ENCODE data around the gene ARRDC4.
A peak's percentile ranks its signal among the peaks of the same experiment; 100 is the strongest.

ARRDC4 gene

GRCh38 chr15:97960364-97961066 is at the start of gene ARRDC4:
TSS of gene ARRDC4 (plus strand) at chr15:97960703. CDS start at chr15:97960862, 159 bp downstream.
- in situ Hi-C loops (cut with HindIII; ENCODE audit: low sequenced_read_pairs), result no loop called here
- H3K4me3 ChIP-seq (ENCODE audit: low read depth, low read length), result peak within 1 kb of the TSS; percentile 85
- TF ChIP-seq CTCF (IDR thresholded peaks at IDR 0.05; ENCODE audit: low read depth, low read length, missing control alignments), result no peak
- DNase-seq (ENCODE audit: low read depth), result peak; percentile 99

GRCh38 chr15:97914711-97915110 is 45.8 kb upstream of the ARRDC4 start:
- in situ Hi-C loops (cut with HindIII; ENCODE audit: low sequenced_read_pairs), result no loop called here
- no peak overlapping the region for H3K4me3 ChIP-seq (ENCODE audit: low read depth, low read length)
- TF ChIP-seq CTCF (IDR thresholded peaks at IDR 0.05; ENCODE audit: low read depth, low read length, missing control alignments), result no peak
- no peak for DNase-seq (ENCODE audit: low read depth)

- no peak for DNase-seq (ENCODE audit: low read depth)
- in situ Hi-C loops (cut with HindIII; ENCODE audit: low sequenced_read_pairs), result no loop called here
- no peak overlapping the region for H3K4me3 ChIP-seq (ENCODE audit: low read depth, low read length)
- no peak for TF ChIP-seq CTCF (IDR thresholded peaks at IDR 0.05; ENCODE audit: low read depth, low read length, missing control alignments)
Measured at GRCh38 chr15:97915261-97915660, 45.2 kb upstream of the ARRDC4 start.

- in situ Hi-C loops (cut with HindIII; ENCODE audit: low sequenced_read_pairs), result no loop called here
- no peak for TF ChIP-seq CTCF (IDR thresholded peaks at IDR 0.05; ENCODE audit: low read depth, low read length, missing control alignments)
- no peak for DNase-seq (ENCODE audit: low read depth)
- no peak overlapping the region for H3K4me3 ChIP-seq (ENCODE audit: low read depth, low read length)
Measured at GRCh38 chr15:97921296-97921865, 39.1 kb upstream of the ARRDC4 start.

- in situ Hi-C loops (cut with HindIII; ENCODE audit: low sequenced_read_pairs), result no loop called here
- DNase-seq (ENCODE audit: low read depth), result no peak
- no peak for TF ChIP-seq CTCF (IDR thresholded peaks at IDR 0.05; ENCODE audit: low read depth, low read length, missing control alignments)
- H3K4me3 ChIP-seq (ENCODE audit: low read depth, low read length), result no peak overlapping the region
Measured at GRCh38 chr15:97929456-97930229, 30.9 kb upstream of the ARRDC4 start.

- TF ChIP-seq CTCF (IDR thresholded peaks at IDR 0.05; ENCODE audit: low read depth, low read length, missing control alignments), result no peak
- in situ Hi-C loops (cut with HindIII; ENCODE audit: low sequenced_read_pairs), result no loop called here
- no peak overlapping the region for H3K4me3 ChIP-seq (ENCODE audit: low read depth, low read length)
- DNase-seq (ENCODE audit: low read depth), result no peak
Measured at GRCh38 chr15:97930230-97930629, 30.3 kb upstream of the ARRDC4 start.
